Activated T-cell treated with anti-CD3 and anti-CD28 coated beads, Interleukin-2, amount 50 U/mL, for 4 hours (primary cell): Measurements from ENCODE around the gene KCNQ4. TPM values are rescaled to one million over a fixed set of nuclear protein-coding genes. Genes with fewer than 3 reads are reported as not detected.

Source experiments
- ATAC-seq, 2 donors: fragments of 200-7000 bp; cut with Tn5 transposase; one replicate each; pipeline ENCODE4 v1.10.0; 2021
- DNase-seq: peaks from one replicate; pipeline ENCODE4 v3.0.0-alpha.2; 2020
- H3K27me3 Mint-ChIP-seq: one replicate; pipeline ENCODE4 v1.8.0; 2021; ENCODE audit warnings: low read depth, mixed read lengths
- H3K36me3 Mint-ChIP-seq: one replicate; pipeline ENCODE4 v1.8.0; 2022; ENCODE audit warnings: mixed read lengths; ENCODE audit not compliant: insufficient read depth
- H3K4me1 Mint-ChIP-seq: one replicate; pipeline ENCODE4 v1.8.0; 2021; ENCODE audit warnings: low read depth, mixed read lengths
- H3K4me3 Mint-ChIP-seq: one replicate; pipeline ENCODE4 v1.8.0; 2021; ENCODE audit warnings: mild to moderate bottlenecking, moderate library complexity, mixed read lengths
- H3K9me3 Mint-ChIP-seq: one replicate; pipeline ENCODE4 v1.8.0; 2021; ENCODE audit warnings: mixed read lengths
- total RNA-seq, 3 donors: library from RNA; stranded (reverse); gene quantifications; one replicate each; pipeline ENCODE4 v1.2.1, GENCODE V29; 2021

The KCNQ4 gene
- total RNA-seq, 3 donors from 2014 or later, result 0.24 to 0.56 (median 0.24) TPM

DNA sequence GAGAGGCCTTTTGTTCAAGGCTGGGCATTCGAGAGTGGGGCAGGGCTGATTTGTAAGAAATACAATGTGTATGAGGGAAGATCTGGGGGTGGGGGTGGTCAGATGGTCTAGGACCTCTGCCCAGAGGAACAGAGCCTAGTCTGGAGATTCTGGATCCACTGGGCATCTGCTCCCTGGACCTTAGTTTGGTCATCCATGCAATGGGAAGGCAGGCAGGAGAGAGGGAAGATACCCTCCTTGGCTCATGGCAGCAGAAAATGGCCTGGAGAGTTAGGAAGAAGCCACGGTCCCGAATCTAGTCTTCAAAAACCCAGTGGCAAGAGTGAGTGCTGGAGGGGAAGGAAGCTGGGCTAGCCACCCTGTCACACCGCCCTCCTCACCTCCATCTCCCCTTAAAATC, 39.8 kb downstream of the KCNQ4 start:
- H3K4me3 Mint-ChIP-seq, result no peak overlapping the region
- DNase-seq (no peak), ATAC-seq (no peak)
- H3K36me3 Mint-ChIP-seq, result no peaks in the 10 kb centered on the region
- H3K27me3 Mint-ChIP-seq, result no peaks in the 10 kb centered on the region
- peaks cover 25% of the 10 kb centered on the region for H3K4me1 Mint-ChIP-seq
- H3K9me3 Mint-ChIP-seq, result no peaks in the 10 kb centered on the region

DNA sequence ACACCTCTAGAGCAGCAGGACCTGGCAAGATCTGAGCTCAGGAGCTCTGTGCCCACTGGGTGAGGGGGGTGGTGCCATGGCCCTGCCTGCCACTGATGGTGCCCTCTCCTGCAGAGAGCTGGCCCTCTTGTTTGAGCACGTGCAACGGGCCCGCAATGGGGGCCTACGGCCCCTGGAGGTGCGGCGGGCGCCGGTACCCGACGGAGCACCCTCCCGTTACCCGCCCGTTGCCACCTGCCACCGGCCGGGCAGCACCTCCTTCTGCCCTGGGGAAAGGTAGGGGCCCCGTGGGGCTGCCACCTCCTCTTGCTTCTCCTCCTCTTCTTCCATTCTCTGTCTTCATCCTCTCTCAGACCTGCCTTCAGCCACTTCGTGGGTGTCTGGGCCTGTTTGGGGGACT, 40.4 kb downstream of the KCNQ4 start:
- no peak for ATAC-seq
- Mint-ChIP-seq H3K9me3 (no peaks in the 10 kb centered on the region), H3K36me3 (no peaks in the 10 kb centered on the region), H3K4me3 (no peak overlapping the region), H3K4me1 (peaks cover 21% of the 10 kb centered on the region), H3K27me3 (no peaks in the 10 kb centered on the region)
- DNase-seq, result no peak

DNA sequence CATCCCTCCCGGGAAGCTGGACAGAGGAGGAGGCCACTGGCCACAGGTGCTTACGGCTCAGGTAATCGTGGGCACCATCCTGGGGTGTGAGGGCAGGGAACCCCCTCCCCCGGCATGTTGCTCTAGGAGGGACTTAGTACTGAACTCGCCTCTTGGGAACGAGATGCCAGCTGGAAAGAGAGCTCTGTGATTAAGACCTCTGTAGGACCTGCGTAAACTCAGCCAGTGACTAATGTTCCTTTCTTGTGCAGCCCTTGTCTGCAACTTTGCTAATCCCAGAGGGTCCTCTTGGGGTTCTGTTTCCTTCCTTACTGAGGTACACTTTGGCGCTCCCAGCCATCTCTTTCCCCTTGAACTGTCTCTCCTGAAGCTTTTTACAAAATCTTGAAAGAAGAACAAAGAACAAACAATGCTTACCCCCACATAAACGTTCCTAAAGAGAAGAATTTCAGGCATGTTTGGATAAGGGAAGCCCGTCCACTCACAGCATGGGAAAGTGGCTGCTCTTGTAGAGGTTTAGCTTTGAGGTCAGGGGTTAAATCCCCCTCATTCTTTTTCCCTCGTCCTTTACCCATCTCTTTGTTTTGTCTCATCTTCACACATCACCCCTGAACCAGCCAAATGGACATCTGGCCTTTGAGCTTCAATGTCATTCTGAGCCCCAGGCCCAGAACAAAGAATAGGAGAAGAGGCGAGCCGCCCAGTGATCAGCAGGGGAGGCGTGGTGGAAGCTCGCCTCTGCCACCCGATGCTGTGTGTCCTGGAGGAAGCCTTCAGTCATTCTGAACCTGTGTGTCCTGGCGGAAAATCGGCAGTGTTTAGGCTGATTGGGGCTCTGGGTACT, 41.2 kb downstream of the KCNQ4 start:
- H3K4me3 Mint-ChIP-seq, result no peak overlapping the region
- no peak for ATAC-seq
- no peaks in the 10 kb centered on the region for H3K27me3 Mint-ChIP-seq
- H3K36me3 Mint-ChIP-seq, result no peaks in the 10 kb centered on the region
- no peaks in the 10 kb centered on the region for H3K9me3 Mint-ChIP-seq
- peaks cover 17% of the 10 kb centered on the region for H3K4me1 Mint-ChIP-seq
- DNase-seq, result no peak

DNA sequence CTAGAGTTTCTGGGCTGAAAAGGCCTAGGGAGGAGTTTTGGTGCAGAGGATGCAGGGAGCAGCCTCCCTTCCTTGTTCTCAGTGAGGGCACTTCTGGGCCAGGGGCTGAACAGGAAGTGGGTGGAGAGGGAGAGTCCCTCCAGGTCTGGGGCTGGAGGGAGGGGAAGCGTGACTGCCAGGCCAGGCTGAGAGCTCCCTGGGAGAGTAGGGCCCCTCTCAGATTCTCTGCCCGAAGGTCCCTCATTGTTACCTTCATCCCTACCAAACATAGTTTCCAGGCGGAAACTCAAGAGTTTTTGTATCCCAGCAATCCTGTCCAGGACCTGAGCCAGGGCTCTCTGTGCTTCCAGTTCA, 41.8 kb downstream of the KCNQ4 start:
- no peaks in the 10 kb centered on the region for H3K27me3 Mint-ChIP-seq
- H3K9me3 Mint-ChIP-seq, result no peaks in the 10 kb centered on the region
- H3K36me3 Mint-ChIP-seq, result no peaks in the 10 kb centered on the region
- DNase-seq (no peak), ATAC-seq (peak in 1 of 2 donors; percentile 38)
- H3K4me1 Mint-ChIP-seq, result peaks cover 17% of the 10 kb centered on the region
- H3K4me3 Mint-ChIP-seq, result no peak overlapping the region

DNA sequence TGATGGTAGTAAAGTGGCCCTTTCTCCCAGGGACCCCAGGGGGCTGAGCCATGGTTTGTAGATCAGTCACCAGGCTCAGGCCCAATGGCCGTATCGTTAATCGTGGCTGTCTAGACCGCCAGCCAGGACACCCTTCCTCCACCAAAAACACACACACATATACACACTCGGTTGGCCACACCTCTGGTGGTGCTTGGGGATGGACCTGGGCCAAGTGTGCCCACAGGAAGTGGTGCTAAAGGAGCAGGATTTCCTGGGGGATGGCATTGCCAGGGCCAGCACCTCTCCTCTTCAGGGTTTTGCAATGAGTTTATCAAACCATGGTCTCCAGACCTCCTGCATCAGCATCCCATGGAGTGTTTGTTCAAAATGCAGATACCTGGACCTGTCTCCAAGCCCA, 42.4 kb downstream of the KCNQ4 start:
- Mint-ChIP-seq H3K4me3 (no peak overlapping the region), H3K9me3 (no peaks in the 10 kb centered on the region), H3K27me3 (no peaks in the 10 kb centered on the region), H3K4me1 (peaks cover 17% of the 10 kb centered on the region), H3K36me3 (no peaks in the 10 kb centered on the region)
- no peak for DNase-seq
- no peak for ATAC-seq

DNA sequence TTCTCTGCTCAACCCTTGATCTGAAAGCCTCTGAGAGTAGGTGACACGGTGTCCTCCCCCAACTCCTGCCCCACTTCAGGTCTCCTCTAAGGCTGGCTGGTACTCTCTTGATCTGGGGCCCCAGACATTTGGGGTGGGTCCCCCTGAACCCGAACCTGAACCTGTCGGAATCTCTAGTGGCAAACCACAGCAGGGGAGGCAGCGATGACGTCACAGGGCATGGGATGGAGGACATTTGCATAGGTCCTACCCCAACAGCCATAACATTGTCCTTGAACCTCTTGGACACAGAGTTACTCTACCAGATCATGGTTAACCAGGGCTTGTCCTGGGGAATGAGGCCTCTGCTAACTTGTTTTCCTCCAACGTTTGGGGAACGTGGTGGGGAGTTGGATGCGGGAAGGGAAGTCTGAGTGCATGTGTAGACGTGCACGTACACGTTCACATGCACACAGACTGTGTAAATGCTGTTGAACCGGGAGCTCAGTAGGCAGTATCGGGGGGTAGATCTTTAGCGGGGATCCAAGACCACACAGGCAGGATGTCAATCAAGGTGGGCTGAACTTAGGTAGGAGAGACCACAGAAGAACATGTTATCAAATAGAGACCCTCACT, 46.2 kb downstream of the KCNQ4 start:
- no peaks in the 10 kb centered on the region for H3K27me3 Mint-ChIP-seq
- no peak for DNase-seq

DNA sequence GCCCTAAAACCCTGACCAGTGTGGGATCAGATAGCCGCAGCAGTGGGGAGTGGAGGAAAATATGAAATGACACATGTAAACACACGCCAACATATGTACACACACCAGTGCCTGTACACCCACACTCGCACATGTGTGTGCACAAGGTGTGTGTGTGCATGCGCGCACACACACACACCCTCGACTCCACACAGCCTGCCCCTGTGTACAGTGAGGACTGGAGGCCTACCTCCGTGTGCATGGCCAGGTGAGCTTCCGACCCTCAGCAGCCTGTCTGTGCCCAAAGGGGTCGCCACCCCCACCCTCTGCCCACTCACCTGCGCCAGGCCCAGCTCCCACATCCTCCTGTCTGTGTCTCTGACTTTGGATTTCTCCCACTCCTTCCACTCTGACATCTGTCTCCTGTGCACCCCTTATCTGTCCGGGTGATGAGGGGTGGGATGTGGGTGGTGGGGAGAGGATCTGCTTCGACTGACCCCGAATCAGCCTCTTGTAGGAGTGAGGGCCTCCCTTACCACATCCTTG, 46.9 kb downstream of the KCNQ4 start:
- H3K9me3 Mint-ChIP-seq, result no peaks in the 10 kb centered on the region
- ATAC-seq (no peak), DNase-seq (no peak)

More for the DNA sequence above, 46.2 kb downstream of the KCNQ4 start:
- no peaks in the 10 kb centered on the region for H3K36me3 Mint-ChIP-seq
- peaks cover 15% of the 10 kb centered on the region for H3K4me1 Mint-ChIP-seq
- H3K4me3 Mint-ChIP-seq, result no peak overlapping the region
- H3K9me3 Mint-ChIP-seq, result no peaks in the 10 kb centered on the region
- ATAC-seq, result no peak

DNA sequence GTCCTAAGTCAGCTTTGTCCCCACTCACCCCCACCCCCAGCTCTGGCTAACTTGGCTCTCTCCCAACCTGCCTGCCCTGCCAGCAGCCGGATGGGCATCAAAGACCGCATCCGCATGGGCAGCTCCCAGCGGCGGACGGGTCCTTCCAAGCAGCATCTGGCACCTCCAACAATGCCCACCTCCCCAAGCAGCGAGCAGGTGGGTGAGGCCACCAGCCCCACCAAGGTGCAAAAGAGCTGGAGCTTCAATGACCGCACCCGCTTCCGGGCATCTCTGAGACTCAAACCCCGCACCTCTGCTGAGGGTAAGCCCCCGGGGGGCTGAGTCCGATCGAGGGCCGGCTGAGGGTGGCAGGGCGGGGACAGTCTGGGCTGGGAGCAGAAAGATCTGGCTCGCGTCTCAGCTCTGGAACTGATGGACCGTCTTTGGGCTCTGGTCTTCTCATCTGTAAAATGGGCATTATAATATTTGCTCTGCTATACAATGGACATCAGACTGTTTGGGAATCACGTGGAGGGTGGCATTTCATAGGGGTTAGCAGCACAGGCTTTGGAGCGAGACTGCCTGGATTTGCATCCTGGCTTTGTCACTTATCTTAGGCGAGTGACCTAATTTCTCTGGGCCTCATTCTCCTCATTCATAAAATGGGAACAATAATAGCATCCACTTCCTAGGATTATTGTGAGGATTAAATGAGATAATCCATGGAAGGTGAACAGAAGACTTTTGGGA, 47.6 kb downstream of the KCNQ4 start:
- DNase-seq (no peak), ATAC-seq (no peak)
- H3K36me3 Mint-ChIP-seq, result no peaks in the 10 kb centered on the region
- no peak overlapping the region for H3K4me3 Mint-ChIP-seq
- no peaks in the 10 kb centered on the region for H3K9me3 Mint-ChIP-seq
- H3K4me1 Mint-ChIP-seq, result peaks cover 4% of the 10 kb centered on the region
- H3K27me3 Mint-ChIP-seq, result no peaks in the 10 kb centered on the region

More for the DNA sequence above, 46.9 kb downstream of the KCNQ4 start:
- Mint-ChIP-seq H3K36me3 (no peaks in the 10 kb centered on the region), H3K27me3 (no peaks in the 10 kb centered on the region), H3K4me3 (no peak overlapping the region), H3K4me1 (peaks cover 8% of the 10 kb centered on the region)

DNA sequence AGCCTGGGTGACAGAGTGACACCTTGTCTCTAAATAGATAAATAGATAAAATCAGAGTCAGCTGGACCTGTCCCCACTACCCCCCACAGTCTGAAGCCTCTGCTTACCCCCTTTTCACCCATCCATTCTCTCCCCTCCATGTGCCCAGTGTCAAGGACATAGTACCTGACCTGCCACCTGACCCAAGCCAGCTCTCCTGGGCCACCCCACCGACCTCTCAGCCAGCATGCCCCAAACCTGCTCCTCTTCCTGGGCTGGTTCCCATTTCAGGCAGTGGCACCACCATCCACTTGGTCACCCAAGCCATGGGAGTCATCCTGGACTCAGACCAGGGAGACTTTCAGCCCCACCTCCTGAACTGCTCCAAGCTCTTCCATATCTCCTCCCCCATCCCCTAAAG, 50.4 kb downstream of the KCNQ4 start:
- H3K4me1 Mint-ChIP-seq, result no peaks in the 10 kb centered on the region
- no peak for DNase-seq
- no peak for ATAC-seq
- H3K9me3 Mint-ChIP-seq, result no peaks in the 10 kb centered on the region
- H3K4me3 Mint-ChIP-seq, result no peak overlapping the region
- H3K27me3 Mint-ChIP-seq, result no peaks in the 10 kb centered on the region
- no peaks in the 10 kb centered on the region for H3K36me3 Mint-ChIP-seq

DNA sequence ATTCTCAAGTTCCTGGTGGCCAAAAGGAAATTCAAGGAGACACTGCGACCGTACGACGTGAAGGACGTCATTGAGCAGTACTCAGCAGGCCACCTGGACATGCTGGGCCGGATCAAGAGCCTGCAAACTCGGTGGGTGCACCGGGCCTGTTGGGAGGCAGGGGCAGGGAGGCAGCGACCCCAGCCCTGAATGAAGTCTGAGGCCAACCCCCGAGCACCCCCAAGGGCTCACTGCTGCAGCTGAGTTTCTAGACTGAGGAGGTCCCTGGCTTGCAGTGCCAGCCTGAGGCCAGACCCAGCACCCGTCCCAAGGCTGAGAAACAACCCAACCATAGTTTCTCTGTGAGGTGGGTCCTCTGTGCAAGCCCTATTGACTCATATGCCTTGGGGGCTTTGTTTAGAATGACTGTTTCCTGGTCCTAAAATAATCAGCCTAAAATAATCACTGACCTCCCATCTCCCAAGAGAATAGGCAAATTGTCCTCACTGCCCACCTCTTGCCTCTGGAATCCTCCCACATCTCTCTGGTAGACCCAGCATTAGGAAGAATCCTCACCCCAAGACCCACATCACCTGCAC, 51.5 kb downstream of the KCNQ4 start:
- Mint-ChIP-seq H3K4me1 (peaks cover under 1% of the 10 kb centered on the region), H3K9me3 (no peaks in the 10 kb centered on the region), H3K4me3 (no peak overlapping the region), H3K36me3 (no peaks in the 10 kb centered on the region), H3K27me3 (no peaks in the 10 kb centered on the region)
- DNase-seq (no peak), ATAC-seq (no peak)

DNA sequence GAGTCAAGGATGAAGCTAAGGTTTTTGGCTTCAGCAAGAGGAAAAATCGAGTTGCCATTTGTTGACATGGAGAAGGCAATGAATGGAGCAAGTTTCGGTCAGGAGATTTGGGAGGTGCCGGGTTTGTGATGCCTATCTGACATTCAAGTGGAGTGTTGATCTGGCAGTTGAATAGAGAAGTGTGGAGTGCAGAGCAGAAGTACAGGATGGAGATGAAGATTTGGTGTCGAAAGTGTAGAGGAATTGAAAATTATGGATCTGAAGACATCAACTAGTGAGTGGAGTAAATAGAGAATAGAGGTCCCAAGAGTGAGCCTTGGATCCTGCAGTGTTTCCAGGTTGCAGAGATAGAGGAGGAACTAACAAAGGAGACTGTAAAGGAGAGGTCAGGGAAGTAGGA, 52.7 kb downstream of the KCNQ4 start:
- H3K36me3 Mint-ChIP-seq, result no peaks in the 10 kb centered on the region
- no peak for ATAC-seq
- no peak for DNase-seq
- no peaks in the 10 kb centered on the region for H3K27me3 Mint-ChIP-seq
- no peaks in the 10 kb centered on the region for H3K9me3 Mint-ChIP-seq
- peaks cover 13% of the 10 kb centered on the region for H3K4me1 Mint-ChIP-seq
- no peak overlapping the region for H3K4me3 Mint-ChIP-seq

DNA sequence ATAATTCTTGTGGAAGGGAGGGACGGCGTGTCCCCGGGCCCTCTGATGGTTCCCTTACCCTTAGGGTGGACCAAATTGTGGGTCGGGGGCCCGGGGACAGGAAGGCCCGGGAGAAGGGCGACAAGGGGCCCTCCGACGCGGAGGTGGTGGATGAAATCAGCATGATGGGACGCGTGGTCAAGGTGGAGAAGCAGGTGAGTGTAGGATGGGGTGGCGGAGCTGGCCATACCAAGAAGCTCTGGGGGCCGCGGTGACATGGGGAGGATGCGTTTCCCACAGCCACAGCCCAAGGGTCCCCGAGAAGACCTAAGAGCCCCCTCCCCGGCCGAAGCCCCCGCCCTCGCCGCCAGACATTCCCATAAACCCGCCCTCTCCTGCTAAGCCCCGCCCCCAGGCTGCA, 54.0 kb downstream of the KCNQ4 start:
- Mint-ChIP-seq H3K27me3 (no peaks in the 10 kb centered on the region), H3K4me3 (no peak overlapping the region), H3K36me3 (no peaks in the 10 kb centered on the region), H3K9me3 (peaks cover 4% of the 10 kb centered on the region), H3K4me1 (peaks cover 15% of the 10 kb centered on the region)
- ATAC-seq (no peak), DNase-seq (no peak)

DNA sequence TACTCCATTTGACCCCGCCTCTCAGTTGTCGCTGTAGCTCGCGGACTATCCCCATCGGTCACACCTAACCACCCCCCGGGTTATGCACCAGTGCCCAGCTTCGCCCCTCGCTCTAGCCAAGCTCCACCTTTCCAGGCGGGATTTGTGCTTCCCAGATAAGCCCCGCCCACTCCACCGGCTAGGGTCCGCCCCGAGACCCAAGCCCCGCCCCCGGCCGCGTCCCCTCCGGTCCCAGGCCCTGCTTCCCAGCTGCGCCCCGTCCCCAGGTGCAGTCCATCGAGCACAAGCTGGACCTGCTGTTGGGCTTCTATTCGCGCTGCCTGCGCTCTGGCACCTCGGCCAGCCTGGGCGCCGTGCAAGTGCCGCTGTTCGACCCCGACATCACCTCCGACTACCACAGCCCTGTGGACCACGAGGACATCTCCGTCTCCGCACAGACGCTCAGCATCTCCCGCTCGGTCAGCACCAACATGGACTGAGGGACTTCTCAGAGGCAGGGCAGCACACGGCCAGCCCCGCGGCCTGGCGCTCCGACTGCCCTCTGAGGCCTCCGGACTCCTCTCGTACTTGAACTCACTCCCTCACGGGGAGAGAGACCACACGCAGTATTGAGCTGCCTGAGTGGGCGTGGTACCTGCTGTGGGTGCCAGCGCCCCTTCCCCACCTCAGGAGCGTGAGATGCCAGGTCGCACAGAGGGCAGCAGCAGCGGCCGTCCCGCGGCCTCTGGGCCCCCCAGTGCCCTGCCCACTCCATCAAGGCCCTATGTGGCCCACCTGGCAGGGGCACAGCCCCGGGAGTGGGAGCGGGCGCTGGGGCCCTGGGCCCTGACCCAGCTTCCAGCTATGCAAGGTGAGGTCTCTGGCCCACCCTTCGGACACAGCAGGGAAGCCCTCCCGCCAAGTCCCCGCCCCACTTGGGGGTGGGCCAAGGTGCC, 54.7 kb downstream of the KCNQ4 start:
- H3K9me3 Mint-ChIP-seq, result peaks cover 9% of the 10 kb centered on the region
- H3K4me1 Mint-ChIP-seq, result peaks cover 15% of the 10 kb centered on the region
- no peak overlapping the region for H3K4me3 Mint-ChIP-seq
- ATAC-seq, result no peak
- no peak for DNase-seq
- H3K27me3 Mint-ChIP-seq, result no peaks in the 10 kb centered on the region
- H3K36me3 Mint-ChIP-seq, result no peaks in the 10 kb centered on the region
